ENCODE data around the gene EGFLAM. TPM values are rescaled to one million over a fixed set of nuclear protein-coding genes. Genes with fewer than 3 reads are reported as not detected.

The EGFLAM gene
- total and polyA plus RNA-seq, 8 donors, result 0.82 to 15.7 (median 9.8) TPM

DNA sequence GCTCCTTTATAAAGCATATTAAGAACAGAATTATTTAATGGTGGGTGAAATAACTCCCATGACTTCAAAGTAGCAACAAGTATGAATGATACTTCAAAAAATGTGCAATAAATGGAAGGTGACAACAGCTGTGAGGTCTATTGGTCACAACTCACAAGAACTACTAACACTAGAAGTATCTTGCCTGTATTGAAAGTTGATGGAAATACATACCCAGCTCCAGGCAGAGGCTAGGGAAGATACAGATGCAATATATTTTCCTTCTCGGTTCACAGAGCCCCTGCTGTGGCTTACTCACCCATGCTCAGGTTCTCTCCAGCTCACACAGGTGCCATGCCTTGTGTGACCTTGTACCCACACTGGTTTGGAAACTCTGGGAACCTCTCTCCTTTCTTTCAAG is 164.3 kb downstream of the EGFLAM start:
- peaks cover 0 to 16% of the 10 kb centered on the region in 2 donors for H3K27me3 ChIP-seq
- intact Hi-C loops (cut with DNase I), result no loop called here
- TF ChIP-seq, protein P1, sequence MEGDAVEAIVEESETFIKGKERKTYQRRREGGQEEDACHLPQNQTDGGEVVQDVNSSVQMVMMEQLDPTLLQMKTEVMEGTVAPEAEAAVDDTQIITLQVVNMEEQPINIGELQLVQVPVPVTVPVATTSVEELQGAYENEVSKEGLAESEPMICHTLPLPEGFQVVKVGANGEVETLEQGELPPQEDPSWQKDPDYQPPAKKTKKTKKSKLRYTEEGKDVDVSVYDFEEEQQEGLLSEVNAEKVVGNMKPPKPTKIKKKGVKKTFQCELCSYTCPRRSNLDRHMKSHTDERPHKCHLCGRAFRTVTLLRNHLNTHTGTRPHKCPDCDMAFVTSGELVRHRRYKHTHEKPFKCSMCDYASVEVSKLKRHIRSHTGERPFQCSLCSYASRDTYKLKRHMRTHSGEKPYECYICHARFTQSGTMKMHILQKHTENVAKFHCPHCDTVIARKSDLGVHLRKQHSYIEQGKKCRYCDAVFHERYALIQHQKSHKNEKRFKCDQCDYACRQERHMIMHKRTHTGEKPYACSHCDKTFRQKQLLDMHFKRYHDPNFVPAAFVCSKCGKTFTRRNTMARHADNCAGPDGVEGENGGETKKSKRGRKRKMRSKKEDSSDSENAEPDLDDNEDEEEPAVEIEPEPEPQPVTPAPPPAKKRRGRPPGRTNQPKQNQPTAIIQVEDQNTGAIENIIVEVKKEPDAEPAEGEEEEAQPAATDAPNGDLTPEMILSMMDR (IDR thresholded peaks at IDR 0.05), result no peak
- ATAC-seq, result no peak
- H3K4me1 ChIP-seq, result no peaks in the 10 kb centered on the region
- H3K4me3 ChIP-seq, result no peak overlapping the region
- H3K36me3 ChIP-seq, result no peaks in the 10 kb centered on the region
- DNase-seq, result no peak
- H3K27ac ChIP-seq, result no peak overlapping the region
- H3K9me3 ChIP-seq, result no peaks in the 10 kb centered on the region

DNA sequence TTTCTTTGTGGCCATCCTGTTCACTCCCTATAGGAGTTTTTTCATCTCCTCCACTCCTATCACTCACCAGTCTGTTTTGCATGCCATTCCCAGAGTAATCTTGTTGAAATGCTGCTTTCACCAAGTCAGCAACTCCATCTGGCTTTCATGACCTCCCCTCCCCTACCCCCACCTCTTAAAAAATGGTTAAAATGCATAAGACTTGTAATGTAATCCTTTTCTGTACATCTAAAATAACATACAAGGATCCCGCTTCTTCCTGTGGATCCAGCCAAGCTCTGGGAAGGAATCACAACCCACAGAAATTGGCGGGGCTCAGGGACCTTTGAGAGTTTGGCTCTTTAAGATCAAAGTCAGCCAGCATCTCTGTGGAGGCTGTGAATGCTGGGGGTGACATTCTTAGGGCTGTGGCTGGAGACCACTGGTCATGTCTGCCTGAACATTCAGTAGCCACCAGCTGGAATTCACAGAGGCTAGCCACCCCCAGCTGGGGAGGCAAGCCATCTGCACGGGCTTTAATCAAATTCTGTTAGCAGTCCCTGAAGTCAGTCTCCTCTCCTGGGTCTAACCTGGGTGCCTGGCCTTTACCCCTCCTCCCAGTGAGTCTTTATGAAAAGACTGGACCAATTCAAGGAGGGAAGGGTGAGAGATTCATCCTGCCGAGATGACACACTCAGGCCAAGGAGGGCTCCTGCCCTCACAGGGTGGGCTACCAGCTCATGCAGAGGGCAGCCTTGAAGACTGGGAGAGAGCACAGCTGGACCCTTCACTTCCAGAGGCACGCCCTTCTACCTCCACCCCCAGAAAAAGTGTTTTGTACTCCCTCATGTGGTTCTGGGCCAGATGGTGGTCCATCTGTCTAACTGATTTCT is 165.2 kb downstream of the EGFLAM start:
- H3K27ac ChIP-seq, result no peak overlapping the region
- TF ChIP-seq, protein P1 (IDR thresholded peaks at IDR 0.05), result no peak
- DNase-seq, result no peak
- no peak overlapping the region for H3K4me3 ChIP-seq
- intact Hi-C loops (cut with DNase I), result no loop called here
- no peaks in the 10 kb centered on the region for H3K36me3 ChIP-seq
- no peaks in the 10 kb centered on the region for H3K4me1 ChIP-seq
- H3K27me3 ChIP-seq, result peaks cover 2 to 20% of the 10 kb centered on the region in 2 donors
- no peak for ATAC-seq
- no peaks in the 10 kb centered on the region for H3K9me3 ChIP-seq

DNA sequence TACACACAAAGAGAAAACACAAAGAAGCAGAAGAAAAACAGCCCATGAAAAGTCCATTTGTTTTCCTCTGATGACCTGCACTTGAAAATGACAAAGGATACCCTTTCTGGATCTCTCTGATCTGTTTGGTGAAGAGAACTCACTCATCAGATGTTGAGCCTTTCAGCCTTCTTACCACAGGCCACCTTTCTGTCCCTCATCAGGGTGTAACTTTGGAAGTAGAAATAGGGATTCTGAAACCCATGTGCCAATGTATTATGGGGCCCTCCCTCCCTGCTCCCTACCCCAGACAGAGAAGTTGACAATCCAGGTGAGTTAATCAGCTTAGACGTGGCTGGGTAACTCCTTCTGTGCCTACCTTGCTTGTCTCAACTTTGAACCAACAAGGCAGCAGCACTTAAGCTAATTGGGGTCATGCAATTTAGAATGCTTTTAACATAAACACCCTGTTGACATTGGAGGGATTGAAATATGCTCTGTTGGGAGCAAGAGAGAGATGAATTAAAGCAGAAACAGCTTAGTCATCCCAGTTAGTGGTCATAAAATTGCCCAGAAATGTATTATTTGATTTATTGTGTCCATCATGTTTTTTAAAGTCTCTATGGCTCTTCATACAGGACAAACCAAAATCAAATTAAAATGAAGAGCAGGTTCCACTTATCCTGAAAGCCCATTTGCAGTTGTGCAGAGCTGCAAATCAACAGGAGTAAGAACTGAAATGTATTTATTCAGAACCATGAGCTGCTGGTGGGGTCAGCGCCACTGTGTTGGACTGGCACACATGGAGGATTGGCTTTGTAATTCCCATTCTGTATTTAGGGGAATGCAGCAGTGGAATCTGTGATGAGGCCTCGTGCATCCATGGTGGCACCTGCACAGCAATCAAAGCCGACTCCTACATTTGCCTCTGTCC is 166.0 kb downstream of the EGFLAM start:
- Histone ChIP-seq H3K27me3 (peaks cover 4 to 24% of the 10 kb centered on the region in 2 donors), H3K4me1 (no peaks in the 10 kb centered on the region), H3K36me3 (no peaks in the 10 kb centered on the region), H3K4me3 (no peak overlapping the region), H3K9me3 (no peaks in the 10 kb centered on the region), H3K27ac (no peak overlapping the region)
- DNase-seq (no peak), ATAC-seq (no peak)
- TF ChIP-seq, protein P1 (IDR thresholded peaks at IDR 0.05), result no peak
- intact Hi-C loops (cut with DNase I), result no loop called here

DNA sequence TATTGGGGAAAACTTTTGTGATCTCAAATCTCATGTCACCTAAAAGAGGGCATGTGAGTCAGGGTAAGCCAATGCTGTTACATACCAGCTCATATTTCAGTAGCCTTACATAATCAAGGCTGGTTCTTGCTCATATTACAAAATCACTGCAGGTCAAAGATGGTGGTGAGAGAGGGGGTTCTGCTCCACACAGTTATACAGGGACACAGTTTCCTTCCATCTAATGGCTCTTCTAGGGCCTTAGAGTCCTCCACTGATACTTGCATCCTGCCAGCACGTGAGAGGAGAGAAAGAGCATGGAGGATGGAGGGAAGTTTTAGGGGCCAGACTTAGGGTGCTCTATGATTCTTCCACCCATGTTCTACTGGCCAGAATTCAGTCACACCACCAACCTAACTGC is 168.1 kb downstream of the EGFLAM start:
- Histone ChIP-seq H3K27me3 (peaks cover 4 to 24% of the 10 kb centered on the region in 2 donors), H3K27ac (no peak overlapping the region), H3K4me3 (no peak overlapping the region), H3K4me1 (no peaks in the 10 kb centered on the region), H3K9me3 (no peaks in the 10 kb centered on the region), H3K36me3 (no peaks in the 10 kb centered on the region)
- no peak for ATAC-seq
- TF ChIP-seq, protein P1 (IDR thresholded peaks at IDR 0.05), result no peak
- intact Hi-C loops (cut with DNase I), result no loop called here
- no peak for DNase-seq

Measured in left lung (tissue), 10 donors.